Lung (tissue), 12 donors: ENCODE data around the gene CACNA1C. TPM values are rescaled to one million over a fixed set of nuclear protein-coding genes. Genes with fewer than 3 reads are reported as not detected.

Source experiments
- ATAC-seq: fragments of 200-7000 bp; cut with Tn5 transposase; one replicate; pipeline ENCODE4 v1.9.1; 2020; ENCODE audit warnings: moderate number of reproducible peaks; ENCODE audit not compliant: insufficient read depth, low FRiP score
- DNase-seq, 3 donors: peaks; one replicate each; pipeline ENCODE4 v3.0.0-alpha.2; 2013 to 2017
- H3K27ac ChIP-seq, 2 donors: one replicate each; pipeline ENCODE4 v1.5.1; 2013; ENCODE audit warnings: mild to moderate bottlenecking in 2 of 2, moderate library complexity in 2 of 2, control low read depth in 1 of 2, inconsistent platforms in 1 of 2, low read depth in 1 of 2, low read length in 1 of 2
- H3K27me3 ChIP-seq, 3 donors: one replicate each; pipeline ENCODE4 v1.5.1; 2013; ENCODE audit warnings: low read length in 2 of 3; ENCODE audit not compliant: control insufficient read depth in 3 of 3, insufficient read depth in 3 of 3
- H3K36me3 ChIP-seq, 4 donors: one replicate each; pipeline ENCODE4 v1.5.1; 2013; ENCODE audit warnings: low read length in 4 of 4, mild to moderate bottlenecking in 1 of 4, moderate library complexity in 1 of 4; ENCODE audit not compliant: control insufficient read depth in 4 of 4, insufficient read depth in 4 of 4
- H3K4me1 ChIP-seq, 5 donors: one replicate each; pipeline ENCODE4 v1.5.1; 2013; ENCODE audit warnings: low read length in 5 of 5, mild to moderate bottlenecking in 2 of 5, moderate library complexity in 1 of 5; ENCODE audit not compliant: control insufficient read depth in 5 of 5, insufficient read depth in 5 of 5
- H3K4me3 ChIP-seq: one replicate; pipeline ENCODE4 v1.5.1; 2013; ENCODE audit warnings: mild to moderate bottlenecking, control low read depth, moderate library complexity
- H3K9ac ChIP-seq, 2 donors: one replicate each; pipeline ENCODE4 v1.5.1; 2013; ENCODE audit warnings: low read length in 2 of 2, control low read depth in 1 of 2; ENCODE audit not compliant: insufficient read depth in 1 of 2
- H3K9me3 ChIP-seq, 4 donors: one replicate each; pipeline ENCODE4 v1.5.1; 2013; ENCODE audit warnings: low read length in 3 of 4, mild to moderate bottlenecking in 1 of 4, moderate library complexity in 1 of 4; ENCODE audit not compliant: control insufficient read depth in 4 of 4, insufficient read depth in 3 of 4
- WGBS, 2 donors: extraction: QIAGEN DNeasy Blood & Tissue Kit; methylation state at CpG; one replicate each; pipeline ENCODE4 v1.1.7; 2013; 5-methylcytosine and 5-hydroxymethylcytosine counted together
- polyA plus RNA-seq, 2 donors: library from polyadenylated mRNA; stranded (reverse); fragments of 200-250 nt; gene quantifications; one replicate each; pipeline ENCODE4 v1.2.1, GENCODE V29; 2013
- total RNA-seq, 2 donors: library from RNA; depleted of rRNA in 1 of 2; stranded (reverse); fragments of >200 nt in 1 of 2; gene quantifications; one replicate each; pipeline ENCODE4 v1.2.1, GENCODE V29; 2014 to 2021
- TF ChIP-seq, protein P1 (sequence below): IDR thresholded peaks from 2 replicates; pipeline ENCODE4 v1.5.1; 2012; ENCODE audit warnings: mild to moderate bottlenecking; ENCODE audit errors: control extremely low read depth, extremely low read depth
- donor health status: control.
- donor health status: control.
- donor health status: Bipolar disorder and iron deficiency.
- donor health status: healthy.
- donor health status: DM: yes; HTN: yes; CAD: no.

Gene CACNA1C
- total and polyA plus RNA-seq, 4 donors, result 3.2 to 17.5 (median 7.5) TPM

DNA sequence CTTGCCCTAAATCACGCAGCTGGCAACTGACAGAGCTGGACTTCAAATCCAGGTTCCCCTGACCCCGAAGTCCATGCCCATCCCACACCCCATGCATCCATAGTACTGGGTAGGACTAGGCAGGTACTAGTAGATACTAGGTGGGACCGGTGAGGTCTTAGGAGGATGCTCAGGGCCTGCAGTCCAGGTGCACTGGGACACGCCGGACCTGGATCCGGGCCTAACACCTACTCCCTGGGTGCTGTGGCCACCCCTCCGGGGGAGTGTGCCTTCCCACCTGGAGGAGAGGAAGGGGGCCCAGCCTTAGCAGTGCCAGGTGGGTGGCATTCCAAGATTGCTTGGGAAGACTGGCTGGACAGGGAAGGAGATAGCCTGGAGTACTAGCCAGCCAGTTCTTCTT, 64.8 kb downstream of the CACNA1C start:
- peaks cover 0 to 4% (median 2%) of the 10 kb centered on the region in 4 donors for H3K36me3 ChIP-seq
- no peak for DNase-seq
- 92 to 98% methylated on average over 7 of the region's 7 CpGs for WGBS, 2 donors
- H3K9me3 ChIP-seq, result no peaks in the 10 kb centered on the region
- H3K9ac ChIP-seq, result no peak overlapping the region
- TF ChIP-seq, protein P1, sequence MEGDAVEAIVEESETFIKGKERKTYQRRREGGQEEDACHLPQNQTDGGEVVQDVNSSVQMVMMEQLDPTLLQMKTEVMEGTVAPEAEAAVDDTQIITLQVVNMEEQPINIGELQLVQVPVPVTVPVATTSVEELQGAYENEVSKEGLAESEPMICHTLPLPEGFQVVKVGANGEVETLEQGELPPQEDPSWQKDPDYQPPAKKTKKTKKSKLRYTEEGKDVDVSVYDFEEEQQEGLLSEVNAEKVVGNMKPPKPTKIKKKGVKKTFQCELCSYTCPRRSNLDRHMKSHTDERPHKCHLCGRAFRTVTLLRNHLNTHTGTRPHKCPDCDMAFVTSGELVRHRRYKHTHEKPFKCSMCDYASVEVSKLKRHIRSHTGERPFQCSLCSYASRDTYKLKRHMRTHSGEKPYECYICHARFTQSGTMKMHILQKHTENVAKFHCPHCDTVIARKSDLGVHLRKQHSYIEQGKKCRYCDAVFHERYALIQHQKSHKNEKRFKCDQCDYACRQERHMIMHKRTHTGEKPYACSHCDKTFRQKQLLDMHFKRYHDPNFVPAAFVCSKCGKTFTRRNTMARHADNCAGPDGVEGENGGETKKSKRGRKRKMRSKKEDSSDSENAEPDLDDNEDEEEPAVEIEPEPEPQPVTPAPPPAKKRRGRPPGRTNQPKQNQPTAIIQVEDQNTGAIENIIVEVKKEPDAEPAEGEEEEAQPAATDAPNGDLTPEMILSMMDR, result no peak
- H3K4me3 ChIP-seq, result no peak overlapping the region
- H3K27me3 ChIP-seq, result no peaks in the 10 kb centered on the region
- no peak for ATAC-seq
- H3K4me1 ChIP-seq, result peaks cover 0 to 52% (median 23%) of the 10 kb centered on the region in 5 donors
- no peak overlapping the region for H3K27ac ChIP-seq

DNA sequence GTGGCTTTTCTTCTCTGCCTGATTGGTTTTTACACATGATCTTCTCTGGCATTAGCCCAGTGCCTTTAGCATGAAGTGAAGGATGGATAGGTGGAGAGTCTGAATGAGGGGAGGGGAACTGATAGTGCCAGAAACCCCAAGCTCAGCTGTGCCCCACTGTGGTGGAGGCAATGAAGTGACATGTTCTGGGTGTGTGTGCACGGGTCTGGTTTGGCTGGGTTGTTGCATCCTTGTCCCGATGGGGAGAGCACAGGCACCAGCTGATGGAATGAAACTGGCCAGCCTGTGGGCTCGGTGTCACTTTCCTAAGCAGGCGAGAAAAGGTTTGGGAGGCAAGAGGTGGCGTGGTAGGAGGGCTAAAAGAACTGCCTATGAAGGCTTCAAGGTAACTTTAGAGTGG, 65.3 kb downstream of the CACNA1C start:
- Histone ChIP-seq H3K36me3 (peaks cover 0 to 4% (median 2%) of the 10 kb centered on the region in 4 donors), H3K27me3 (no peaks in the 10 kb centered on the region), H3K9me3 (no peaks in the 10 kb centered on the region), H3K4me1 (peaks cover 0 to 52% (median 23%) of the 10 kb centered on the region in 5 donors), H3K9ac (no peak overlapping the region), H3K27ac (peak overlapping the region; percentile 15 to 60), H3K4me3 (no peak overlapping the region)
- DNase-seq, result no peak
- TF ChIP-seq, protein P1, result no peak
- no peak for ATAC-seq
- WGBS, 2 donors, result 81 to 84% methylated on average over 5 of the region's 5 CpGs

DNA sequence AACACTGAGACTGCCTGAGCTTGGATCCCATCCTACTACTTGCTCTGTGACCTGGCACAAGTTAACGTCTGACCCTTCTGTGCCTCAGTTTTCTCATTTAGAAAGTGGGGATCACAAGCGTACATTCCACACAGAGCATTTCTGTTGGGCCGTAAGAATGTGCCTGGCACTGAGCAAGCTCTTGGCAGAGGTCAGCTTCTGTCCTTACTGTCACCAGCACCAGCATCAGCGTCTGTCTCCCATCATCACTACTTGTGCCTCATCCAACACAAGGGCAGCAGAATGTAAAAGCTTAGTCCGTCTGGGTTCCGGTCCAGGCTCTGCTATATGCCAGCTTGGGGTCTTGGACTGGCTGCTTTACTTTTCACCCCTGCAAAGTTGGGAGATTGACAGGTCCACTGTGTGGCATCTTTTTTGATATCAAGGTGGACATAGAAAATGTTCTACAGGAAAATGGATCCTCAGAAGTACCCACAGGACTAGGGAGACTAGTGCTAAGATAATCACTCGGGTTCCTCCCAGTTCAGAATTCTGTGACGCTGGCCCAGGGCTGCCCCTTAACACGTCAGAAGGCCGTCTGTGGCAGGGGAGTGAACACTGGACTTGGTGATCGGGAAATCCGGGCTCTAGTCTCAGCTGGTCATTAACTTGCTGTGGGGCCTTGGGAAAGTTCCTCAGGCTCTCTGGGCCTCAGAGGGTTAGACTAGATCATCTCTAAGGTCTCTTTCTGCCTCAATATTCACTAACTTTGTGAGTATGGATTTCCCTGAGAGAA, 65.9 kb downstream of the CACNA1C start:
- 80 to 90% methylated on average over 12 of the region's 12 CpGs for WGBS, 2 donors
- H3K9me3 ChIP-seq, result no peaks in the 10 kb centered on the region
- H3K27me3 ChIP-seq, result no peaks in the 10 kb centered on the region
- peak overlapping the region; percentile 18 to 73 for H3K27ac ChIP-seq
- TF ChIP-seq, protein P1, result no peak
- ATAC-seq (no peak), DNase-seq (no peak)
- H3K9ac ChIP-seq, result no peak overlapping the region
- peaks cover 0 to 4% (median 2%) of the 10 kb centered on the region in 4 donors for H3K36me3 ChIP-seq
- no peak overlapping the region for H3K4me3 ChIP-seq
- H3K4me1 ChIP-seq, result peaks cover 0 to 52% (median 19%) of the 10 kb centered on the region in 5 donors
